Gastrocnemius medialis (tissue), 4 donors: ENCODE data around the gene COL25A1.

Experiments
- CTCF ChIP-seq, 5 experiments: fragments of 450-650 bp in 3 of 5; fragments of 200-600 bp in 2 of 5; sonication (generic) in 2 of 5; IDR thresholded peaks in 4 of 5; conservative IDR thresholded peaks in 1 of 5; 1 replicate in 4 of 5; 2 replicates in 1 of 5; pipeline ENCODE4 v1.5.1; 2016 to 2019; ENCODE audit warnings: antibody characterized with exemption in 5 of 5, mild to moderate bottlenecking in 3 of 5, moderate library complexity in 3 of 5
- POLR2A ChIP-seq, 2 donors: fragments of 450-650 bp; IDR thresholded peaks; one replicate each; pipeline ENCODE4 v1.6.1; 2017; ENCODE audit warnings: antibody characterized with exemption in 2 of 2, mild to moderate bottlenecking in 2 of 2, moderate library complexity in 2 of 2

GRCh38 chr4:109049926-109050325 lies 252.5 kb downstream of the COL25A1 start:
- TF ChIP-seq CTCF (IDR thresholded peaks at IDR 0.05 in 4 of 5, conservative IDR thresholded peaks at IDR 0.05 in 1 of 5) (no peak), POLR2A (IDR thresholded peaks at IDR 0.05) (no peak)
